HG03342 (cell line): ENCODE data around the gene ALPI.
"Not testable (repeated sequence)": the region's sequence is repeated elsewhere in the genome, so short reads cannot be mapped to it uniquely, and the experiment has no call there.

Experiments
- ATAC-seq: cut with Tn5 transposase; IDR thresholded peaks from one replicate; pipeline ENCODE4 v1.9.1; 2021; ENCODE audit warnings: mild to moderate bottlenecking, moderate library complexity; ENCODE audit not compliant: unreplicated experiment

The ALPI gene

DNA sequence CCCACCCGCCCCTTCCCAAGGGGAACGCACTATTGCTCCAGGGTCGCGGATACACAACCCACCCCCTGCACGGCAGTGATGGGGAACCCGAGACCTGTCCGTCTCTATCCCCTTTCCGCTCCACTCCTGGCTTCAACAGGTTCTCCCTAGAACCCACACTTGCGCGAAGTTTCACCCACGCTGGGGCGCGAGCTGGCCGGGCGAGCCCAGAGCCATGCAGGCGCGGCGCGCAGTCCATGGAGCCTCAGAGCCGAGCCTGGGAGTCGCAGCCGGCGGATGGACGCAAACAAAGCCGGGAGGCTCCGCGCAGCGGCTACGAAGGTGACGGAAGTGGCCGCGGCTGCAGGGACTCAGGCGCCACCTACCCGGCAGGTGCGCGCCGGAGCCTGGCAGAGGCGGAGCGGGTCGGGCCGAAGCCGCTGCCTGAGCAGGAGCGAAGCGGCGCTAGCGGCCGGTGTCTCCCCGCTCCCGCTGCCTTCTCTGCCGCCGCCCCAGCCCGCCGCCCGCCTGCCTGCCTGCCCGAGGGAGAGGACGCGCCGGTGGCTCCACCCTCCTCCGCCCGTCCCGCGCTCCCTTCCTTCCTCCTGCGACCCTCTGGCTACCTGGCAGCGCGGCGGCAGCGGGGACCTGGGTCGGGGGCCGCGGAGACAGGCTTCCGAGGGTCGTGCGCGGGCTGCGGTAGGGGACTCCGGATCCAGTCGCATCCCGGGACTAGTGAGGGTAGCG, 35.3 kb upstream of the ALPI start:
- no peak for ATAC-seq

DNA sequence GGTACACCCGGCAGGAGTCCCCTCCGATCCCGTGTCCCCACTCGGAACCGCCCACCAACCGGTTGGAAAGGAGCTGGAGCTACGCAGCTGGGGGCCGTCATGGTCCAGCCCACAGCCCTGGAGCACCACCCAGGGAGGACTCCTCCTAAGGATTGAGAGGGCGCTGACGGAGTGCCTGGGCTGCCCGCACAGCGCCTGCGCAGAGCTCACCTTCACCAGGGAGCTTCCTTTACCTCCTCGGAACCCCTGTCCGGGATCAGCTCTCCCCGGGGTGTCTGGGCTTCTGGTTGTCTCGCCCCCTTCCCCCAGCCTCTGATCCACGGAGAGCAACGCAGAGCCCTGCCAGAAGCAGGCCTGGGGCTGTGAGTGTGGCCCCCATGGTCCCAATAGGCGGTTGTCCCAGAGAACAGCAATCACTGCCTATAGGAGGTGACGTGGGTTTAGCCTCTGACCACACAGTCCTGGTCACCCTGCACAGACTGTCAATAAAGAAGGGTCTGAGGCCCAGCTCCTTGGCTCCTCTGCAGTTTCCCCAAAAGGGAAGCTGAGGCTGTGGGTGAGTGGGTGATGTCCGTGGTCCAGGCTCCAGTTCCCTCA, 34.7 kb upstream of the ALPI start:
- ATAC-seq: no peak

DNA sequence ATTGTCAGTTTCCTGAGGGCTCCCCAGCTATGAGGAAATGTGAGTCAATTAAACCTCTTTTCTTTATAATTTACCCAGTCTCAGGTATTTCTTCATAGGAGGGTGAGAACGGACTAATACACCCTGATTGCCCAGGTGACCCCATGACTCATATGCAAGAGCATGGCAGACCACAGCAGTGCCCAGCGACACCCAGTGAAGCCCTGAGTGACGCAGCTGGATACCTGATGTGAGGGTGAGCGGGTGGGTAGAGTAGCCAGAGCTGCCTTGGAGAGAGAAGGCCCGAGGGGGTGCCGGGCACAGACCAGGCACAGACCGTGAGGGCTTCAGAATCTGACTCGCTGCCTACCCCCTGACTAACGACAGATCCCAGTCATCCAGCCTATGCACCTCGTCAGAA, 33.9 kb upstream of the ALPI start:
- no peak for ATAC-seq

DNA sequence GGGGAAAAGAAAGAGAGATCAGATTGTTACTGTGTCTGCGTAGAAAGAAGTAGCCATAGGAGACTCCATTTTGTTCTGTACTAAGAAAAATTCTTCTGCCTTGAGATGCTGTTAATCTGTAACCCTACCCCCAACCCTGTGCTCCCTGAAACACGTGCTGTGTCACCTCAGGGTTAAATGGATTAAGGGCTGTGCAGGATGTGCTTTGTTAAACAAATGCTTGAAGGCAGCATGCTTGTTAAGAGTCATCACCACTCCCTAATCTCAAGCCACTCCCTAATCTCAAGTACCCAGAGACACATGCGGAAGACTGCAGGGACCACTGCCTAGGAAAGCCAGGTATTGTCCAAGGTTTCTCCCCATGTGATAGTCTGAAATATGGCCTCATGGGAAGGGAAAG, 33.0 kb upstream of the ALPI start:
- ATAC-seq: not testable (repeated sequence)

DNA sequence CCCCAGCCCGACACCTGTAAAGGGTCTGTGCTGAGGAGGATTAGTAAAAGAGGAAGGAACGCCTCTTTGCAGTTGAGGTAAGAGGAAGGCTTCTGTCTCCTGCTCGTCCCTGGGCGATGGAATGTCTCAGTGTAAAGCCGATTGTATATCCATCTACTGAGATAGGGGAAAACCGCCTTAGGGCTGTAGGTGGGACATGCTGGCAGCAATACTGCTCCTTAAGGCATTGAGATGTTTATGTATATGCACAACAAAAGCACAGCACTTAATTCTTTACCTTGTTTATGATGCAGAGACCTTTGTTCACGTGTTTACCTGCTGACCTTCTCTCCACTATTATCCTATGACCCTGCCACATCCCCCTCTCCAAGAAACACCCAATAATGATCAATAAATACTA, 32.5 kb upstream of the ALPI start:
- not testable (repeated sequence) for ATAC-seq

DNA sequence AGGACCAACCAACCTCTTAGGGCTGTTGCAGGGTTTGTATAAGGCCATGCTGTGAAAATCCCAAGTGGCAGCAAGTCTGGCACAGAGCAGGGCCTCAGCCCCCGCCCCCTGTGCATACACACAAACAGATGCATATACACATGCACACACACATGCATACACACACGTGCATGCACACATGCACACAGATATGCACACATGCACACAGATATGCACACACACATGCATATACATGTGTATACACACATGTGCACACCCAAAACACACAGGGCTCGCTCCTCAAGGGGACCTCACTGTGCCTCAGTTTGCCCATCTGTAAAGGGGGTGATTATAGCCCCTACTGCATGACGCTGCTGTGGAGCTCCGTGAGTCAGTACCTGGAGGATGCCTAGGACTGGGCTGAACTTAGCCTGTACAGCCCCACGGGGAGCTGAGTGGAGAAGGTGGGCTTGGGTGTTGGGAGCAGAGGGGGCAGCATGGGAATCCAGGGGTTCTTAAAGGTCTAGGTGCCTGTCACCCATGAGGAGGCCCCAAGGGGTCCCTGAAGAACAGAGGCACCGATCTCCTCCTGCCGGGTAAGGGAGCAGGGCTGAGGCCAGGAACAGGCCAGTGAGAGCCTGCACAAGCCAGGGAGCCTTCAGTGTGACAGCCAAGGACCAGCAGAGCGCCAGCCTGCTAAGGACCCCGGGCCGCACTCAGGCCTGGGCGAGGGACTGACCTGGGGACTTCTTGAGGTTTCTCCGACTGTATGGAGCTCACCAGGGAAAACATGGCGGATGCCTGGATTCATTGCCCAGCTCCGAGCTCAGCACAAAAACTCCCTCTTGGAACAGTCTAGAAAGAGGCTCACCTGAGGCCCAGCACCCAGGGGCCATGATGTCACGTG, 24.0 kb upstream of the ALPI start:
- ATAC-seq: no peak

DNA sequence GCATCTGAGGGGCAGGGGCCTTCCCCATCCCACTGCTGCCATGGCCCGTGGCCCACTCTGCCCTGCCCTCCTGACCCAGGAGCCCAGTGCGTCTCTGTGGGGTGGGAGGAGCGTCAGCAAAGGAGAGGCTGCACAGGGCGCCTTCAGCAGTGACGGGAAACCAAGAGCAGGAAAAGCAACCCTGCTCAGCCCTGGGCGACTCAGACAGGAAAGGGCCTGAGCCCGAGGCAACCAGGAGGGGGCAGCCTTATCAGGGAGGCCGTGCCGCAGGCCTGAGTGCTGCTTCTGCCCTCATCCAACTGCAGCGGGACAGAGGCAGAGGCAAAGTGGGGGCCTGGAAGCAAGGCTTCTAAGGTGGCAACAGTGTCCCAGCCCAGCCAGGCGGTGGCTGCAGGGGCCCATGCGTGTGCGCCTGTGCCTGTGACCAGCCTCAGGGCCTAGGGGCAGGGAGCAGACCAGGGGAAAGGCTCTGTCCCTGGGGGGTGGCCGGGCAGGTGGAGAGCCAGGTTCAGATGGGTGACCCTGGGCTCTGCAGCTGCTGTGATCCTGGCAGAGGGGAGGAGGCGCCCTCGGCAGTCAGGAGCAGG, 23.3 kb upstream of the ALPI start:
- no peak for ATAC-seq

DNA sequence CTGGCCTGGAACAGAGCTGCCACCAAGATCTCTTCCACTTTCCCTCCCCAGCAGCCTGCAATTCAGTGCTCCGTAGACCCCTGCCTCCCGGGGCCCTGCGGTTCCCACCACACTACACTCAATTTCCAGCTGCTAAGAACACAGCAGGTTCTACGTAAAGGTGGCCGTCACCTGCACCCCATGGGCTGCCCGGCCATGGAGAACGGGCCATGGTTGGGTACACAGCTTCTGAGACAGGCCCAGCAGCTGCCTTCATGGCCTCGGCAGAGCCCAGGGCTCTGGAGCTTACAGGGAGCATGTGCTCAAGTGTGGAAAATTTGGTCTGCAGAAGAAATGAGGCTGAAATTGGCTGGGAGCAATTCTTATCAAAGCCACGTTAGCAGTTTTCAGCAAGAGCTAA, 22.3 kb upstream of the ALPI start:
- not testable (repeated sequence) for ATAC-seq

DNA sequence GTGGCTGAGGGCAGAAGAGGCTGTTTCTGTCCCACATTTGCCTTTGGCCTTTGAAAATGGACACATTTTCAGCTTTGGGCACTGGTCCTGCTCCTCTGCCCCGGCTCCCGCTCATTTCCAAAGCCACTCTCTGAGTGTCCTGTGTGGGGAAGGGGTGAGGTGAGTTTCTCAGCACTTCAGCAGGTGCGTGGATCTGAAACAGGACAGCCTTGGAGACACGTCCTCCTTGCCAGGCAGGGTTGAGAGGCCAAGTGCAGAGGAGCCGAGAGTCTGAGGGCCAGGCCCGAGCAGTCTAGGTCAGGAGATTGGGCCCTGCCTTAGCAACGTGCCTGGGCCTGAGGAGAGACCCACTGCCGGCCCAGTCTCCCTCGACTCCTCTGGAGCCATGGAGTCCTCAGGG, 21.9 kb upstream of the ALPI start:
- no peak for ATAC-seq

DNA sequence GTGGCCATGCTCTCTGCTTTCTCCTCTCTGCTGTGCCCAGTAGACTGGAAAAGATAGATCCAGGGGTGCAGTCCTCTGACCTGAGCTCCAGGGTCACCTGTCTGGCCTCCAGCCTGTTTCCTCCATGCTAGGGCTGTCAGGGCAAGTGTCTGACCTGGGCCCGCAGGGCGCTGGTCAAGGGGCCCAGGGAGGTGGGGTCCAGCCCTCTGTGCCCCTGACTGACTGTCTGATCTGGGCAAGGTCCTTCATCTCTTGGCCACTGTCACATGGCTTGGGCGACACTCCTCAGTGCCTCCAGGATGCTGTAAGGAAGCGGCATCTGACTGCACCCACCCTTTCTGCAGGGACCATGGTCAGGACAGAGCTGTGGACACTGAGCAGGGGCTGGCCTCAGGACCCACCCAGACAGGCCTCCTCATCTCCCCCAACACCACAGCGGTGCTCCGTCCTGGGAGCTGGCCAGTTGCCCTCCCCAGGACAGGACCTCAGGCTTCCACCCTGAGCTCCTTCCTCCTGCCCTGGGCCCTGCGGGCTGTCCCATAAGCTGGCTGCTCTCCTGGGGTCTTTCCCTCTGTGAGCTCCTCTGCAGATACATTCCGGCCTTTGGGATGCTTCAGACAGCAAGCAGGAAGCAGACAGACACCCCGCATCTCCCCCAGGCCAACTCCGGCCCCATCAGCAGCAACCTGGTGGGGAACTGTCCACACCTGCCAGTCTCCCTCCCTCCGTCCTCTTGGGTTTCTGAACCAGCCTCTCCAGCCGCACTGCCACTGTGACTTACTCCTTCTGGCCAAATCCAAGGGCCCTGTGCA, 21.2 kb upstream of the ALPI start:
- ATAC-seq: no peak

DNA sequence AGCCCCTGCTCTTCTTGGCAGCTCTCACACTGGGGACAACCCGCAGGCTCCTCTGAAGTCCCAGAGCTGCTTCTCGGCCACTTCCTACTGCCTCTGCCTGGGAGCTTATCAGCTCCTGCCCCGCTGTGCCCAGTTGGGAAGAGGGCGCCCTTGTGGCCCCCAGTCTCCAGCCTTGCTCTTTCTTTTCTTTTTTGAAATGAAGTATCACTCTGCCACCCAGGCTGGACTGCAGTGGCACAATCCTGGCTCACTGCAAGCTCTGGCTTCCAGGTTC, 20.6 kb upstream of the ALPI start:
- ATAC-seq: no peak

DNA sequence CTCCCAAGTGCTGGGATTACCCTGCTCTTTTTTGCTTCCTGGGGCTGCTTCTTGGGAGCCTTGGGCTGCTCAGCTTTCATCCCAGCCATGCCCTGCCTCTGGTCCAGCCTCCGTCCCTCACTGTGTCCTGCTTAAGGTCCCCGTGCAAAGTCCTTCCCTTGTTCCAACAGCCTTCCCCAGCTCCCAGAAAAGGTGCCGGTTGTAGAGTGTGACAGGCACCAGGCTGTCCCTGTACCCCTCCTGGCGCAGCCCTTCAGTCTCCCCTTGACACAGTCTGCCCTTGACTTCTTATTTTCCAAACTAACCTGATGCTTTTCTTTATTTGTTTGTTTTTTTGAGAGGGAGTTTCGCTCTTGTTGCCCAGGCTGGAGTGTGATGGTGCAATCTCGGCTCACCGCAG, 20.1 kb upstream of the ALPI start:
- no peak for ATAC-seq

DNA sequence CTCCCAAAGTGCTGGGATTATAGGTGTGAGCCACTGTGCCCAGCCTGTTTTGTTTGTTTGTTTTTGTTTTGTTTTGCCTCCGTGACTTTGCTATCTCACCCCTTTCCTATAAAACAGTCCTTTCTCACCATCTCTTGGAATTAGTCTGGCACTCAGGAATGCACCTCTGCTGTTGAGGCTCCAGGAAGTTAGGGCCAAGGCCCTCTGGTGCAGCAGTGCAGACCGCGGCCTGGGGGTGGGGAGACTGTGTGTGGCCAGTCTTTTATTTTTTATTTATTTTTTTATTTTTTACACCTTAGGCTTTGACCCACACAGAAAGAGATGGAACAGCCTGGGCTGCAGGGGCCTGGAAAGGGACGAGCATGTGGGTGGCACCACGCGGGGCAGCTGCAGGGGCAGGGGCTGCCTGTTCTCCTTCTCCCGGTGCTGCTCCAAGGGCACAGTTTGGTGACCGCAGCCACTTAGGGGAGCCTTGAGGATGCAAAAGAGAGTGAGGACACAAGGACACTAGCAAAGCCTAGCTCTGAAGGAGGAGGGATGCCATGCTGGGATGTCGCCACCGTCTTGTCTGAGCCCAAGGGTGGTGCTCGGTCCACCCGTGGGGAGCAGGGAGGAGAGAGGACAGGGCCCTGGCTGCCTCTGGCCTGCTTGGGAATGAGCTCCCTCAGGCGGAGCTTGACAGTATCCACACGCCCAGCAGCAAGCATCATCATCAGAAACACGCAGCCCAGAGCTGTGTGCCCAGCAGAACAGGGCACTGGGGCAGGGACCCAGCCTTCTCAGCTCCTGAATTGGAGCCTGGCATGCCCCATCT, 19.4 kb upstream of the ALPI start:
- no peak for ATAC-seq

DNA sequence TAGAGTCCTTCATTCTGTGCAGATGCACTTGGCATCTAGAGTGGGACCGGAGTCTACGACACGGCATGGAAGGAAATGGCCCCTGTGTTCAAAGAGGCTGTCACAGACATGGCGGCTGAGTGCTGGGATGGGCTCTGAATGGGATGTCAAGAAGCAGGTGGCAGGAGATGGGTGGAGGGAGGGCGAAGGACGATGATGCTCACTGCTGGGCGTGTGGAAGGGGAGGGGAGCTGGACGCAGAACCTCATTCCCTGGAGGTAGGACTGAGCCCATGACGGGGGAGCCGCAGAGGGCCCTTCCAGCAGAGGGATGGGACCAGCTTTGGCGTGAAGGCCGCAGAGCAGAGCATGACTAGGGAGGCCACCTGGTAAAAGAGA, 18.8 kb upstream of the ALPI start:
- no peak for ATAC-seq

DNA sequence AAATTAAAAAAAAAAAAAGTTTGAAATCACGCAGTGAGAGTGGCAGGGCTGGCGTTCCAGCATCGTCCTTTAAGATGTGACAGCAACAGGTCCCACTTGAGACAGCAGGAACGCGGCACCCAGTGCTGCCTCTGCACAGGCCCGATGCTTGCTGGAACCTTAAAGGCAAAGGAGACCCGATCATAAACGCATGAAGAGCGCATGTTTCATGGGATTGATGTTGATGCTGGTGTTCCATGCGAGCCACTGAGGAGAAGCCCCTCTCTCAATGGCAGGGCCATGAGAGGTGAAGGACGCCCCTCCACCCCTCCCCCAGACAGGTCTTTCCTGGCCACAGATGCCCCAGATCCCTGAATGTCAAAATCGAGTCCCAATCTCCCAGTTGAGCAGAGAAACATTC, 17.9 kb upstream of the ALPI start:
- no peak for ATAC-seq

DNA sequence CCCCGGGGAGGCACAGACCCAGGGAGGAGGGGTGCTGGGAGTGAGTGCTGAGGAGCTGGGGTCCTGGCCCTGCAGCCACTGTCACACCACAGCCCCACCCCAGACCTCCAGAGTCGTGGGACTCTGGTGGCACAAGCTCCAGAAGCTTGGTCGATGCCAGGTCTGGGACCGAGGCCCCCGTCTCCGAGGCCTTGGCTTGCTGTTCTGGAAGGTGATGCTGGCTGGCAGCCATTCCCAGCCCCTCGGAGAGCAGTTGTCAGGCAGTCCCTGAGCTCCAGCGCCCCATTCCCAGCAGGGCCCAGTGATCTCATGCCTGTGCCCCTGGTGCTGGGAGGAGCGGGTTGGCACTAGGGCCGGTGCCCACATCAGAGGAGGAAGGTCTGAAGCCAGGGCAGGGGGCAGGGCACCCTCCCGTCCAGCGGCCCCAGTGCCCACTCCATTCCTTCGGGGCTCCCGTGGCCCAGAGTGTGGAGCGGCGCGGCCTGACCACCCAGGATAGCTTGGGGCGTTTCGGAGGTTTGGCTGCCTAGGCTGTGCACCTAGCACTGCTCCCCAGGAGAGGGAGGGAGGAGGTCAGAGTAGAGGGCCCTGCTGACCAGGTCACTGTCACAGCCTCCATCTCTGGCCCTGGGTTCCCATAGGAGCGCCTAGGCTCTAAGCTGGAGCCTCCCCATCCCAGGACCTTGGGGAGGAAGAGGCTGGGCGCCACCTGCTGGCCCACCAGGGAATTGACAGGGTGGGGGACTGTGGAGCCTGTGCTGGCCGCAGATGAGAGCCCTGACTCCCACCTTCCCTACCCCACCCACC, 16.8 kb upstream of the ALPI start:
- ATAC-seq: peak; percentile 39

DNA sequence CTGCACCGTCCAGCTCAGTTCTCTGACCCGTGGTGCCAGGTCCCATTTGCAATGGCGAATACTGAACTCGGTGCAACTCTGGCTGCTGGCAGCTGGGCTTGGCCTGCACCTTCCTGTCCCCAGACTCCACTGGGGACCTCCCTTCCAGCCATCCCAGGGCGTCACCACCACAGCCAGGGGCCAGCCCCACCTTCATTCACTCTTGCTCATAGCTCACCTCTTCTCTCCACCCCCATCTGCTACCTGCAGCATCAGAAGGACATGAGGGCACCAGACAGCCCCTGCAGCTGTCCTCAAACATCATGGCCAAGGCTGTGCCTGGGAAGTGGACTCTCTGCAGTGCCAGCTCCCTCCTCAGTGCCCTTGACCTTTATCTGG, 16.2 kb upstream of the ALPI start:
- ATAC-seq: no peak

DNA sequence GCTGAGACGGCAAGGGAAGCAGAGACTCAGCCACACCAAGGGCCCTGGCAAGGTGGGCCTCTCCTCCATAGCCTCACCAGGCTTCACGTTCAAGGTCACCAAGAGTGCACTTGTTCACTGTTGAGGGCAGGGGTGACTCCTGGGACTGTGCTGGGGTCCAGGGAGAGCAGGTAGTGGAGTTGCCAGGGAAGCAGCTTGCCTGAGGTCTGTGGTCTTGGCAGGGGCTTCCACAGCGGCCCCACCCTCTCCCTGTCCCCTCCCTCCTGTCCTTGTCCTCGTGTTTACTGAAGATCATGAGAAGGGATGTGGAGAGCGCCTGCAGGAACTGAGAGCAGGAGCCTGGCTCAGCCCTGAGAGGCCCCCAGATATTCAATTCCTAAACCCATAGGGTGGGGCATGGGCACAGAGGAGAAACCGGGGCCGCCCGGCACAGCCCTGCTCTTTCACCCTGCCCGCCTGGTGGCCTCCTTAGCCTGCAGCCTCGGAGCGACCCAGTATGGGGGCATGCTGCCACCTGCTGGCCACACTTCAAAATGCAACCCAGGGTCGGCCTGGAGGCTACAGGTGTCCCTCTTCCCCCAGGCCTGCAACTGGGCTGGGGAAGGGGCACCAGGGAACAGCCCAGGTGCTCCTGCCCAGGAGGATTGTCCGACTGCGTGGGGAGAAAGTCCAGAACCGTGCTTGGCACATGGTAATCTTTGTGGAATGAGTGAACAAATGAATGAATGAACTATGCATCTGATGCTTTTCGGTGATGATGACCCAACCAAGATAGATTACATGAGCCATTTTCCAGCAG, 15.5 kb upstream of the ALPI start:
- peak; percentile 72 for ATAC-seq
